ENCODE measurements around the gene NPR3.

The NPR3 gene

DNA sequence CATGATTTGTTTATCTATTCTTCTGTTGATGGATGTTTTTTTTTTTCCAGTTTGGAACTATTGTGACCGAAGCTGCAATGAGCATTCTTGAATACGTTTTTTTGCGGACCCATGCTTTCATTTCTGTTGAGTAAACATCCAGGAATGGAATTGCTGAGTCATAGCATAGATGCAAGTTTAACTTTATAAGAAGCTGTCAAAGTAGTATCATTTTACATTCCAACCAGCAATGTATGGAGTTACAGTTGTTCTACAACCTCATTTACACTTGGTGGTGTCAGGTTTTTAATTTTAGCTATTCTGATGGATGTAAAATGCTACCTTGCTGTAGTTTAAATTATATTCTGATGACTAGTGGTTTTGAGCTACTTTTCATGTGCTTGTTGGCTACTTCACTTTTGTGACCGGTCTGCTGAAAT is 49.0 kb downstream of the NPR3 start:
- no peak overlapping the region for H3K9ac ChIP-seq (ENCODE audit: low read length in 2 of 2)
- peaks cover 2 to 6% of the 10 kb centered on the region in 2 donors for H3K36me3 ChIP-seq (ENCODE audit: control insufficient read depth in 2 of 2, insufficient read depth in 2 of 2, low read length in 2 of 2)
- H3K4me3 ChIP-seq (ENCODE audit: low read length in 2 of 2): peak overlapping the region; percentile 33 to 52
- no peaks in the 10 kb centered on the region for H3K9me3 ChIP-seq (ENCODE audit: control insufficient read depth in 2 of 2, low read length in 2 of 2)
- no peaks in the 10 kb centered on the region for H3K4me1 ChIP-seq (ENCODE audit: control insufficient read depth, insufficient read depth, low read length)
- no peak overlapping the region for H3K27ac ChIP-seq (ENCODE audit: low read length)
- H3K27me3 ChIP-seq (ENCODE audit: control insufficient read depth in 1 of 2, insufficient read depth in 2 of 2, low read length in 2 of 2): no peaks in the 10 kb centered on the region

DNA sequence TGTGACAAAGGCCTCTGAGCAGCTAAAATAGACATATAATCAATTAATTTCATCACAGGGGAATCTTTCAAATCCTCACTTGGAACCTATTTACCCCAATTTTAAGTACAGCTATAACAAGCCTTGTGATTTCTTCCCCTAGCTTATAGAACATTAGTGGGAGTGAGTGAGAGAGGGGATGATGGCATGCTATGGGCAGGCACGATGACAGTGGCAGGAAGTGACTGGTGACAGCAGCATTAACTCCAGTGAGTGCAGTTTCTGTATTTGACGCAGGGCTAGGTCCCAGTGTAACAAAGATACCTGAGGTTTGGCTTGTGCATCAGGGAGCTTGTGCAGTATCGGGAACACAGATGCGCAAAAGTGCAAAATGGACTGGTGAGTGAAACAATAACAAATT is 54.1 kb downstream of the NPR3 start:
- no peaks in the 10 kb centered on the region for H3K36me3 ChIP-seq (ENCODE audit: control insufficient read depth in 2 of 2, insufficient read depth in 2 of 2, low read length in 2 of 2)
- H3K4me1 ChIP-seq (ENCODE audit: control insufficient read depth, insufficient read depth, low read length): peaks cover 3% of the 10 kb centered on the region
- H3K27me3 ChIP-seq (ENCODE audit: control insufficient read depth in 1 of 2, insufficient read depth in 2 of 2, low read length in 2 of 2): no peaks in the 10 kb centered on the region
- H3K27ac ChIP-seq (ENCODE audit: low read length): no peak overlapping the region
- no peak overlapping the region for H3K9ac ChIP-seq (ENCODE audit: low read length in 2 of 2)
- H3K9me3 ChIP-seq (ENCODE audit: control insufficient read depth in 2 of 2, low read length in 2 of 2): no peaks in the 10 kb centered on the region
- no peak overlapping the region for H3K4me3 ChIP-seq (ENCODE audit: low read length in 2 of 2)

DNA sequence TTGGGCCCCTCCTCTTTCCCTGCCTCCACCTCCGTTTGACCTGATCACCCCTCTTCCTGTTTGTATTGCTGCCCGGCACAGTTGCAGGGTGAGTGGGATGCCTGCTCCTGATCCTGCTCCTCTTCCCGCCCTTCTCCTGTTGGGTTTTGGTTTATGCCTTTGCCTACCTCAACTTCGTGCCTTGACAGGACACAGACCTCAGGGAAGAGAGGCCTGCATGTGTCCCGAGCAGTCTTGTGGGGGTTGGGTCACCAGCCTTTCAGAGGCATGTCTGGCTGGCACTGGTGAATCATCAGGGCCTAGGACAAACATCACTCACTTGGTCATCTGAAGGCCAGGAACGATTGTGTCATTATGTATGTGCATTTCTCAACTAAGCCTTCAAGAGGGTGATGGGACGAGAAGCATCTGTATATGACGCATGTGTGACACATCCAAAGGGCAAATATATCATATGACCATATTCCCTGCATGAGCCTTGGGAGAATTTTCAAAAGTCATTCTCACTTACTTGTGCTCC is 56.9 kb downstream of the NPR3 start:
- Histone ChIP-seq H3K4me1 (ENCODE audit: control insufficient read depth, insufficient read depth, low read length) (peaks cover 3% of the 10 kb centered on the region), H3K27ac (ENCODE audit: low read length) (no peak overlapping the region), H3K4me3 (ENCODE audit: low read length in 2 of 2) (no peak overlapping the region), H3K27me3 (ENCODE audit: control insufficient read depth in 1 of 2, insufficient read depth in 2 of 2, low read length in 2 of 2) (no peaks in the 10 kb centered on the region), H3K36me3 (ENCODE audit: control insufficient read depth in 2 of 2, insufficient read depth in 2 of 2, low read length in 2 of 2) (no peaks in the 10 kb centered on the region), H3K9me3 (ENCODE audit: control insufficient read depth in 2 of 2, low read length in 2 of 2) (no peaks in the 10 kb centered on the region), H3K9ac (ENCODE audit: low read length in 2 of 2) (no peak overlapping the region)

DNA sequence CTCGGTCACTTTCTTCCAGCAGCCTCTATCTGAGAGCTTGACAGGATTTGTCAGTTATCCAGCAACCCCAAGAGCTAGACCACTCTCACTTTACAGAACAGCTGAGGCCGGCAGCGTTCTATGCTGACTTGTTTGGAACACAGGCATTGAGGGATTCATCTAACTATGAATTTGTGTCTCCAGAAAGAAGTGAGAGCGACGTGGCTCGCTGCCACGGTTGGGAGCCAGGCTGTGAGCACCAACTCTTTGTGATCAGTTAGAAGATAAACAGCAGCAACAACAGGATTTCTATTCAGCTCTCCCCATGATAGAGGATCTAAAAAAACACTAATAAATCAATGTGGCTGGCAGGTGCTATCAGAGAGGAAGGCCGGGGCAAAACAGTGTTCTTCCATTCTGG is 58.6 kb downstream of the NPR3 start:
- no peaks in the 10 kb centered on the region for H3K9me3 ChIP-seq (ENCODE audit: control insufficient read depth in 2 of 2, low read length in 2 of 2)
- no peaks in the 10 kb centered on the region for H3K27me3 ChIP-seq (ENCODE audit: control insufficient read depth in 1 of 2, insufficient read depth in 2 of 2, low read length in 2 of 2)
- H3K4me1 ChIP-seq (ENCODE audit: control insufficient read depth, insufficient read depth, low read length): peaks cover 3% of the 10 kb centered on the region
- no peak overlapping the region for H3K4me3 ChIP-seq (ENCODE audit: low read length in 2 of 2)
- H3K27ac ChIP-seq (ENCODE audit: low read length): no peak overlapping the region
- H3K9ac ChIP-seq (ENCODE audit: low read length in 2 of 2): no peak overlapping the region
- H3K36me3 ChIP-seq (ENCODE audit: control insufficient read depth in 2 of 2, insufficient read depth in 2 of 2, low read length in 2 of 2): no peaks in the 10 kb centered on the region

DNA sequence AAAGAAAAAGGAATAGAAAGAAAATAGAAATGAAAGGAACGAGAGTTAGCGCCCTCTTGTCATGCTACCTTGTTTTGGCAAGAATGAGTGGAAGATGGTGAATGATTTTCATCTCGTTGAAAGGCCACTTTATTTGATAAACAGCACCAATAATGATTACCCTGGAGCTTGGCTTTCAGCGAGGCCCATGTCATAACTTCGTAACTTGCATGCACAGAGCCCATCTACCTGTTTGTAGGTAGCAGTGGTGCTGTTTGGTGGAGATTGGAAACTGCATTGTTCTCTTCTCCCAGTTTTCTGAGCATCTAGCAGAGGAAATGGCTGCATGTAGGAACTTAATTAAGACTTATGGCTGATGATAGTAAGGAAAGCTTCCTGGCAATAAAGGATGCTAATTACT is 59.3 kb downstream of the NPR3 start:
- Histone ChIP-seq H3K4me1 (ENCODE audit: control insufficient read depth, insufficient read depth, low read length) (peaks cover 3% of the 10 kb centered on the region), H3K27ac (ENCODE audit: low read length) (no peak overlapping the region), H3K9ac (ENCODE audit: low read length in 2 of 2) (no peak overlapping the region), H3K4me3 (ENCODE audit: low read length in 2 of 2) (no peak overlapping the region), H3K36me3 (ENCODE audit: control insufficient read depth in 2 of 2, insufficient read depth in 2 of 2, low read length in 2 of 2) (peaks cover 0 to 2% of the 10 kb centered on the region in 2 donors), H3K27me3 (ENCODE audit: control insufficient read depth in 1 of 2, insufficient read depth in 2 of 2, low read length in 2 of 2) (no peaks in the 10 kb centered on the region), H3K9me3 (ENCODE audit: control insufficient read depth in 2 of 2, low read length in 2 of 2) (no peaks in the 10 kb centered on the region)

DNA sequence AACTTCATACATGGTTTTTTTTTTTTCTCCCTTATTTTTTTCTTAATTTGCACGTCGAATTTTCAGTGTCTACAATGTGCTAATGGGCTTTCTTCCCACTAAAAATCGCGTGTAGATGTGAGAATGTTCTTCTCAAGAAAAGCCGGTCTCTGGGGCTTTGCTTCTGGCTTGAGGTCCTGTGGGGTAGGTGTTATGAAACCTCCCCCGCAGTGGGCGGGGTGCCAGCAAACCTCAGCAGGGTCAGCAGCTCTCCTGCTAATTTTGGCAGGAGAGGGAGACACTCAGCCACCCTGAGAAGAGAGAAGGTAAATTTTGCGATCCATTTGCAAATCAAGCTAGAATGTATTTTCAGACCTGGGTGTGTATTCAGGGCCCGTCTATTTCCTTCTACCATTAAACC is 59.9 kb downstream of the NPR3 start:
- peaks cover 0 to 2% of the 10 kb centered on the region in 2 donors for H3K36me3 ChIP-seq (ENCODE audit: control insufficient read depth in 2 of 2, insufficient read depth in 2 of 2, low read length in 2 of 2)
- no peak overlapping the region for H3K9ac ChIP-seq (ENCODE audit: low read length in 2 of 2)
- H3K4me1 ChIP-seq (ENCODE audit: control insufficient read depth, insufficient read depth, low read length): peaks cover 3% of the 10 kb centered on the region
- no peaks in the 10 kb centered on the region for H3K9me3 ChIP-seq (ENCODE audit: control insufficient read depth in 2 of 2, low read length in 2 of 2)
- H3K27ac ChIP-seq (ENCODE audit: low read length): no peak overlapping the region
- H3K4me3 ChIP-seq (ENCODE audit: low read length in 2 of 2): no peak overlapping the region
- H3K27me3 ChIP-seq (ENCODE audit: control insufficient read depth in 1 of 2, insufficient read depth in 2 of 2, low read length in 2 of 2): no peaks in the 10 kb centered on the region

DNA sequence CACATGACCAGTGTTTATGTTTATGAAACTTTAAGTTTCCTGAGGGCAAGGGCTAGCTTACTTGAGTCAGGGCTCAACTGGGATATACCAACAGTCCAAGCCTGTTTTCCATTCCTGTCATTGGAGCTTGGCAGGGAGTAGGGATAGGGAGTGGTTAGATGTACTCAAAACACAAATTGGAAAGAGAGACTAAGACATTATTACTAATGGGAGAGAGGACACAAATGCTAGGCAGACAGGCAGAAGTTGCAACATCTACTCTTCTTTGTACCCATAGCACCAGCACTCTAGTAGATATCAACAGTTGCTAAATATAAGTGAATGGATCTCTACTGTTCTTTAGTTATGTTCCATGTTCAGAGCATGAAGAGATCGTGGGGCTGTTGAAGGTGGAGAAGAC is 62.8 kb downstream of the NPR3 start:
- H3K36me3 ChIP-seq (ENCODE audit: control insufficient read depth in 2 of 2, insufficient read depth in 2 of 2, low read length in 2 of 2): peaks cover 0 to 3% of the 10 kb centered on the region in 2 donors
- H3K9ac ChIP-seq (ENCODE audit: low read length in 2 of 2): no peak overlapping the region
- no peaks in the 10 kb centered on the region for H3K4me1 ChIP-seq (ENCODE audit: control insufficient read depth, insufficient read depth, low read length)
- H3K27me3 ChIP-seq (ENCODE audit: control insufficient read depth in 1 of 2, insufficient read depth in 2 of 2, low read length in 2 of 2): no peaks in the 10 kb centered on the region
- no peak overlapping the region for H3K27ac ChIP-seq (ENCODE audit: low read length)
- no peak overlapping the region for H3K4me3 ChIP-seq (ENCODE audit: low read length in 2 of 2)
- H3K9me3 ChIP-seq (ENCODE audit: control insufficient read depth in 2 of 2, low read length in 2 of 2): no peaks in the 10 kb centered on the region

DNA sequence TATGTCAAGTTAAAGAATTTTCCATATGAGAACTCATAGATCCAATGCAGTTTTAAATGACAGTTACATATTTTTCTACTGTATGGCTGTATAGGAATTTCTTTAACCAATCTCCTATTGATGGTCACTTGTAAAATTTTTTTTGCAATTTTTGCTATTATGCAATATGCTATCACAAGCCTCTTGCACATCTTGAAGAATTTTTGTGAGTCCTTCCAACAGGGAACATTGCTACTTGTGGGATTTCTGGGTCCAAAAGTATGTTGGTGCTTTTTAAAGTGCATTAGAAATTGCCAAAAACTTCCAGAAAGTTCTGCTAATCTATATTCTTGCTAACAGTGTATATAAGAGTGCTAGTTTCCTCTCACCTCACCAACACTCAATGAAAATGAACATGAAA is 65.1 kb downstream of the NPR3 start:
- H3K4me1 ChIP-seq (ENCODE audit: control insufficient read depth, insufficient read depth, low read length): peaks cover 5% of the 10 kb centered on the region
- no peak overlapping the region for H3K4me3 ChIP-seq (ENCODE audit: low read length in 2 of 2)

DNA sequence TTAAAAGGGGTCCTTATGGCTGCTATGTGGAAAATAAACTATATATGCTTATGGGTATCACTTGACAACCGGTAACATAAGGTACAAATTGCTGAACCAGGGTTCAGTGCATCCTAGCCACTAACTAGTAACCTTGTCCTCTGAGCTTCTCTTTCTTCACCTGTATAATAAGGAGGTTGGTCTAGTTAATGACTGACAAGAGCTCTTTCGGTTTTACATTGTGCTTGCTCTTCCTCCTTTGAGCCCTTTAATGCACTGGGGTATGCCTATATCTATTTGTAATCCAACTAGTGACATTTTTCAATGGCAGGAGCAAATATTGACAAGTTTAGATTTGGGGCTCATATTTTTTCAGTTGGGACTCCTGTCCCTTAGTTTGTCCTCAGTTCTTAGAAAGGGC is 66.1 kb downstream of the NPR3 start:
- H3K4me1 ChIP-seq (ENCODE audit: control insufficient read depth, insufficient read depth, low read length): peaks cover 5% of the 10 kb centered on the region
- no peaks in the 10 kb centered on the region for H3K9me3 ChIP-seq (ENCODE audit: control insufficient read depth in 2 of 2, low read length in 2 of 2)
- no peak overlapping the region for H3K4me3 ChIP-seq (ENCODE audit: low read length in 2 of 2)
- peaks cover 6 to 9% of the 10 kb centered on the region in 2 donors for H3K36me3 ChIP-seq (ENCODE audit: control insufficient read depth in 2 of 2, insufficient read depth in 2 of 2, low read length in 2 of 2)
- H3K27me3 ChIP-seq (ENCODE audit: control insufficient read depth in 1 of 2, insufficient read depth in 2 of 2, low read length in 2 of 2): no peaks in the 10 kb centered on the region
- H3K27ac ChIP-seq (ENCODE audit: low read length): no peak overlapping the region
- no peak overlapping the region for H3K9ac ChIP-seq (ENCODE audit: low read length in 2 of 2)

More for the DNA sequence above, 65.1 kb downstream of the NPR3 start:
- Histone ChIP-seq H3K9me3 (ENCODE audit: control insufficient read depth in 2 of 2, low read length in 2 of 2) (no peaks in the 10 kb centered on the region), H3K27me3 (ENCODE audit: control insufficient read depth in 1 of 2, insufficient read depth in 2 of 2, low read length in 2 of 2) (no peaks in the 10 kb centered on the region), H3K9ac (ENCODE audit: low read length in 2 of 2) (no peak overlapping the region), H3K27ac (ENCODE audit: low read length) (no peak overlapping the region), H3K36me3 (ENCODE audit: control insufficient read depth in 2 of 2, insufficient read depth in 2 of 2, low read length in 2 of 2) (peaks cover 0 to 3% of the 10 kb centered on the region in 2 donors)

DNA sequence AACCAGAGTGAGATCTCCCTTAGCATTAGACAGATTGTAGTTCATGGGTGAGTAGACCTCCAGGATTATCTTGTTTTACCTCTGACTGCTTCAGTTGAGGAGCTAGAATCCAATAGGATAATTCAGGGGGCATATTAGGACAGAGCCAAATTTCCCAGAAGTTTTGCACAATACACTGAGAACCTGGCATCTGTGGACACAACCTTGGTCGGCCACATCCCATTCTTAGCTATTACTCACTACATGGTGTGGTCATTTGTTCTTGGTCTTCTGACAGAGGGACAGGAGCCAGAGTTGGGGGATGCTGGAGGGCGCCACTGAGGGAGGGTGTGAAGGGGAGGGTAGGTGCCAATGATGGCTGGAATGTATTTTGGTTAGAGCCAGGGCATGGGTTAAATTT is 66.6 kb downstream of the NPR3 start:
- H3K27me3 ChIP-seq (ENCODE audit: control insufficient read depth in 1 of 2, insufficient read depth in 2 of 2, low read length in 2 of 2): no peaks in the 10 kb centered on the region
- no peak overlapping the region for H3K9ac ChIP-seq (ENCODE audit: low read length in 2 of 2)
- no peak overlapping the region for H3K27ac ChIP-seq (ENCODE audit: low read length)
- H3K4me1 ChIP-seq (ENCODE audit: control insufficient read depth, insufficient read depth, low read length): peaks cover 5% of the 10 kb centered on the region
- H3K4me3 ChIP-seq (ENCODE audit: low read length in 2 of 2): no peak overlapping the region
- H3K36me3 ChIP-seq (ENCODE audit: control insufficient read depth in 2 of 2, insufficient read depth in 2 of 2, low read length in 2 of 2): peaks cover 6 to 11% of the 10 kb centered on the region in 2 donors
- no peaks in the 10 kb centered on the region for H3K9me3 ChIP-seq (ENCODE audit: control insufficient read depth in 2 of 2, low read length in 2 of 2)

DNA sequence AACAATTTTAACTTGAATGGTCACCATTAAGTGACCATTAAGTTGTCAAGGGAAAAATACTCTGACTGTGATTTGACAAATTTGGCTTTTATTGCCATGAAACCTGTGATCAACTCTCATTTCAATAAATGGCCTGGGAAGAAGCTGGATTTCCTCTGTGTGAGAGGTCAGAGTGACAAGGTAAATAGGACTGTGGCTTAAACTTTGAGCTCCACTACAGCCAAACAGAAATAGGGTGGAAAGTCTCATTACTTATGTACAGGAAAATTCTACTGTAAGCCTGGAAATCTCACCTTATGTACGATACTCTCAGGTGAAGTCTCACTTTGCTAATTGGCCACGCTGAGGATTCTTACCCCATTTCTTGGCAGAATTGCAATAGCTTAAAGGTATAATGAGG is 67.3 kb downstream of the NPR3 start:
- Histone ChIP-seq H3K27me3 (ENCODE audit: control insufficient read depth in 1 of 2, insufficient read depth in 2 of 2, low read length in 2 of 2) (no peaks in the 10 kb centered on the region), H3K36me3 (ENCODE audit: control insufficient read depth in 2 of 2, insufficient read depth in 2 of 2, low read length in 2 of 2) (peaks cover 6 to 11% of the 10 kb centered on the region in 2 donors), H3K9me3 (ENCODE audit: control insufficient read depth in 2 of 2, low read length in 2 of 2) (no peaks in the 10 kb centered on the region), H3K4me1 (ENCODE audit: control insufficient read depth, insufficient read depth, low read length) (peaks cover 5% of the 10 kb centered on the region), H3K4me3 (ENCODE audit: low read length in 2 of 2) (no peak overlapping the region), H3K27ac (ENCODE audit: low read length) (no peak overlapping the region), H3K9ac (ENCODE audit: low read length in 2 of 2) (no peak overlapping the region)
